Fibroblast of villous mesenchyme (primary cell): ENCODE data around the gene PKD2L2. TPM values are rescaled to one million over a fixed set of nuclear protein-coding genes. Genes with fewer than 3 reads are reported as not detected.

Experiments used
- DNase-seq: peaks from one replicate; pipeline ENCODE4 v3.0.0-alpha.2; 2010; ENCODE audit warnings: low read depth
- H3K4me3 ChIP-seq: 2 replicates; pipeline ENCODE4 v1.5.1; 2011; ENCODE audit warnings: low read depth, mild to moderate bottlenecking, low read length
- CTCF ChIP-seq: IDR thresholded peaks from 2 replicates; pipeline ENCODE4 v1.5.1; 2012; ENCODE audit warnings: low read depth, mild to moderate bottlenecking, low read length; ENCODE audit not compliant: insufficient read depth
- total RNA-seq: library from RNA; depleted of rRNA; stranded (reverse); fragments of >200 nt; gene quantifications from 2 replicates; pipeline ENCODE4 v1.2.3, GENCODE V29; 2012

The PKD2L2 gene
- total RNA-seq, 1 donor, result not detected

- no peak for TF ChIP-seq CTCF
- H3K4me3 ChIP-seq, result no peak overlapping the region
- no peak for DNase-seq
These were observed 86.0 kb downstream of the PKD2L2 start for GRCh38 chr5:137975208-137975607.

- DNase-seq, result no peak
- no peak overlapping the region for H3K4me3 ChIP-seq
- TF ChIP-seq CTCF, result no peak
These were observed 100.2 kb downstream of the PKD2L2 start for GRCh38 chr5:137989419-137989818.

Other genes starting within 250 kb of the PKD2L2 start
- 1.9 and 3.0 TPM in 2 replicates for gene KLHL3, start 153.4 kb upstream of the PKD2L2 start, total RNA-seq
- gene HNRNPA0, start 135.1 kb upstream of the PKD2L2 start, total RNA-seq, result 16.8 and 18.1 TPM in 2 replicates
- not detected in 2 replicates for gene MYOT, start 21.6 kb upstream of the PKD2L2 start, total RNA-seq
- 24.5 and 43.2 TPM in 2 replicates for gene FAM13B, start 143.6 kb downstream of the PKD2L2 start, total RNA-seq
- not detected in 2 replicates for gene WNT8A, start 194.6 kb downstream of the PKD2L2 start, total RNA-seq
- gene NME5, start 250.0 kb downstream of the PKD2L2 start, total RNA-seq, result 1.3 and 2.2 TPM in 2 replicates